ENCODE results near the gene RP2. TPM values are rescaled to one million over a fixed set of nuclear protein-coding genes. Genes with fewer than 3 reads are reported as not detected.

Gene RP2
- total and polyA plus RNA-seq, 2 donors (not counting 1 experiment from before 2014, with no cell fraction given), result 19.4 to 20.6 TPM

- H3K27me3 ChIP-seq (ENCODE audit: control insufficient read depth, insufficient read depth, low read length), result no peaks in the 10 kb centered on the region
- TF ChIP-seq EZH2 (IDR thresholded peaks at IDR 0.05; ENCODE audit: low read length, missing control alignments) (no peak), CTCF (conservative IDR thresholded peaks at IDR 0.05 in 1 of 2, IDR thresholded peaks at IDR 0.05 in 1 of 2; ENCODE audit: low read depth in 1 of 2, low read length in 2 of 2) (no peak)
- H3K9me3 ChIP-seq (ENCODE audit: control insufficient read depth, insufficient read depth, low read depth, low read length), result no peaks in the 10 kb centered on the region
- peaks cover 2% of the 10 kb centered on the region for H3K79me2 ChIP-seq (ENCODE audit: control insufficient read depth, insufficient read depth, low read length)
- no peaks in the 10 kb centered on the region for H3K36me3 ChIP-seq (ENCODE audit: control insufficient read depth, insufficient read depth, low read length)
- no peak overlapping the region for H2AFZ ChIP-seq (ENCODE audit: low read length)
- H3K27ac ChIP-seq (ENCODE audit: insufficient read depth, low read length), result no peak overlapping the region
- H3K4me2 ChIP-seq (ENCODE audit: extremely low read depth, insufficient read depth, low read length), result no peak overlapping the region
- no peak for DNase-seq (ENCODE audit: low read depth in 2 of 2)
- no peaks in the 10 kb centered on the region for H4K20me1 ChIP-seq (ENCODE audit: control insufficient read depth, extremely low read depth, insufficient read depth, low read length)
- H3K4me3 ChIP-seq (replicated peaks in 1 of 4; ENCODE audit: control extremely low read depth in 1 of 4, insufficient read depth in 1 of 4, low read depth in 3 of 4, low read length in 4 of 4), result no peak overlapping the region
- H3K4me1 ChIP-seq (ENCODE audit: control insufficient read depth, extremely low read depth, insufficient read depth, low read length), result no peaks in the 10 kb centered on the region
- no peak overlapping the region for H3K9ac ChIP-seq (ENCODE audit: insufficient read depth, low read length)
Measured at GRCh38 chrX:46918434-46918833, 81.6 kb downstream of the RP2 start.

GRCh38 chrX:46920235-46920634 lies 83.4 kb downstream of the RP2 start:
- no peak overlapping the region for H3K4me3 ChIP-seq (replicated peaks in 1 of 4; ENCODE audit: control extremely low read depth in 1 of 4, insufficient read depth in 1 of 4, low read depth in 3 of 4, low read length in 4 of 4)
- no peak overlapping the region for H3K9ac ChIP-seq (ENCODE audit: insufficient read depth, low read length)
- no peaks in the 10 kb centered on the region for H3K36me3 ChIP-seq (ENCODE audit: control insufficient read depth, insufficient read depth, low read length)
- no peaks in the 10 kb centered on the region for H3K27me3 ChIP-seq (ENCODE audit: control insufficient read depth, insufficient read depth, low read length)
- H4K20me1 ChIP-seq (ENCODE audit: control insufficient read depth, extremely low read depth, insufficient read depth, low read length), result no peaks in the 10 kb centered on the region
- no peaks in the 10 kb centered on the region for H3K79me2 ChIP-seq (ENCODE audit: control insufficient read depth, insufficient read depth, low read length)
- no peak overlapping the region for H3K27ac ChIP-seq (ENCODE audit: insufficient read depth, low read length)
- no peaks in the 10 kb centered on the region for H3K4me1 ChIP-seq (ENCODE audit: control insufficient read depth, extremely low read depth, insufficient read depth, low read length)
- H3K4me2 ChIP-seq (ENCODE audit: extremely low read depth, insufficient read depth, low read length), result no peak overlapping the region
- no peaks in the 10 kb centered on the region for H3K9me3 ChIP-seq (ENCODE audit: control insufficient read depth, insufficient read depth, low read depth, low read length)
- no peak for DNase-seq (ENCODE audit: low read depth in 2 of 2)
- H2AFZ ChIP-seq (ENCODE audit: low read length), result no peak overlapping the region
- TF ChIP-seq CTCF (conservative IDR thresholded peaks at IDR 0.05 in 1 of 2, IDR thresholded peaks at IDR 0.05 in 1 of 2; ENCODE audit: low read depth in 1 of 2, low read length in 2 of 2) (no peak), EZH2 (IDR thresholded peaks at IDR 0.05; ENCODE audit: low read length, missing control alignments) (no peak)

- no peaks in the 10 kb centered on the region for H3K4me1 ChIP-seq (ENCODE audit: control insufficient read depth, extremely low read depth, insufficient read depth, low read length)
- DNase-seq (ENCODE audit: low read depth in 2 of 2), result no peak
- no peak overlapping the region for H2AFZ ChIP-seq (ENCODE audit: low read length)
- H3K4me3 ChIP-seq (replicated peaks in 1 of 4; ENCODE audit: control extremely low read depth in 1 of 4, insufficient read depth in 1 of 4, low read depth in 3 of 4, low read length in 4 of 4), result no peak overlapping the region
- H3K27ac ChIP-seq (ENCODE audit: insufficient read depth, low read length), result no peak overlapping the region
- H3K36me3 ChIP-seq (ENCODE audit: control insufficient read depth, insufficient read depth, low read length), result no peaks in the 10 kb centered on the region
- no peaks in the 10 kb centered on the region for H3K27me3 ChIP-seq (ENCODE audit: control insufficient read depth, insufficient read depth, low read length)
- TF ChIP-seq CTCF (conservative IDR thresholded peaks at IDR 0.05 in 1 of 2, IDR thresholded peaks at IDR 0.05 in 1 of 2; ENCODE audit: low read depth in 1 of 2, low read length in 2 of 2) (no peak), EZH2 (IDR thresholded peaks at IDR 0.05; ENCODE audit: low read length, missing control alignments) (no peak)
- no peaks in the 10 kb centered on the region for H3K79me2 ChIP-seq (ENCODE audit: control insufficient read depth, insufficient read depth, low read length)
- H4K20me1 ChIP-seq (ENCODE audit: control insufficient read depth, extremely low read depth, insufficient read depth, low read length), result no peaks in the 10 kb centered on the region
- H3K4me2 ChIP-seq (ENCODE audit: extremely low read depth, insufficient read depth, low read length), result no peak overlapping the region
- H3K9me3 ChIP-seq (ENCODE audit: control insufficient read depth, insufficient read depth, low read depth, low read length), result no peaks in the 10 kb centered on the region
- H3K9ac ChIP-seq (ENCODE audit: insufficient read depth, low read length), result no peak overlapping the region
Measured at GRCh38 chrX:46922611-46923010, 85.8 kb downstream of the RP2 start.
